Activated CD4-positive, alpha-beta T cell treated with anti-CD3 and anti-CD28 coated beads for 24 hours (primary cell): ENCODE results near the gene SFXN5.
"Not testable (repeated sequence)": the region's sequence is repeated elsewhere in the genome, so short reads cannot be mapped to it uniquely, and the experiment has no call there.

ENCODE experiments used
- DNase-seq, 2 donors: peaks; one replicate each; pipeline ENCODE4 v3.0.0-alpha.2; 2020; ENCODE audit warnings: low read depth in 2 of 2

SFXN5 gene

DNA sequence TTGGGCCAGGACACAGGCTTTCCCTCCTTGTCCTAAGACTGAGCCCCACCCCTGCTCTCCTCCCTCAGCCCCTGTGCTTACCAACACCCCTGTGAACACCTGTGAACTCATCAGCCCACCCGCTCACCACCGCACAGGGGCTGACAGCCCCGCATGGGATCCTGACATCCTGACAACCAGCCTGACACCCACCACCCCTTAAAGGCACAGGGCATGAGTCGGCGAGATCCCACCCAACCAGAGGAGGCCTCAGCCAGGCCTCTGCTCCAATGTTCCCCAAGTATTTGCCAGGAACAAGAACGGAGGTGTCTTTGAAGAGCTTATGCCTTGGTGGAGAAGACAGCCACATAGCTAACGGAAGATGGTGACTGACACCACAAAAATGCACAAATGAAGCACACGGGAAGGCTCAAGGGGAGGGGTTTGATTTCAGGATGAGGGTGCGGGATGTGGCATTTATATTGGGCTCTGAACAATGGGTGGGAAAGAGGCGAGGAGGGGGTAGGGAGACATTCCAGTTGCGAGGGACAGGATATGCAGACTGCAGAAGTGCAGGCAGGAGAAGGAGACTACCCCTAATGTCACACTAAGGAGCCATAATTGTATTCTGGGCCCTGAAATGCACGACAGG is 30.2 kb upstream of the SFXN5 start:
- no peak for DNase-seq

DNA sequence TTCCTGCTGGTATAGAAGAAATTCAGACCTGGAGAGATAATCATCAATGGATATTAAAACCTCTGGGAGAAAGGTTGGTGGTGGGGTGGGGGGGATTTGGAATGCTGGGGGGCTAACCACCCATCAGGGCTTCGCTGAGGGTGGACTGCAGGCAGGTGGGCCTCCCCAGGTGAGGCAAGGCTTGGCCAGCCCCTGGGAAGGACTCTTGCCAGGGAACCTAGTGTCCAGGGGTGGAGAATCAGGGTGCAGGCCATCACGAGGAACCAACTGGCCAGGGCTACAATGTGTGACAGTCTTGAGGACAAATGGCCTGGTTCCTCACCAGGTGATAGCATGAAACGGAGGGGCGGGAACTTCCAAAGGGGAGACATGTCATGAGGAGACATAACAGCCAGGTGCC is 29.4 kb upstream of the SFXN5 start:
- DNase-seq: no peak

DNA sequence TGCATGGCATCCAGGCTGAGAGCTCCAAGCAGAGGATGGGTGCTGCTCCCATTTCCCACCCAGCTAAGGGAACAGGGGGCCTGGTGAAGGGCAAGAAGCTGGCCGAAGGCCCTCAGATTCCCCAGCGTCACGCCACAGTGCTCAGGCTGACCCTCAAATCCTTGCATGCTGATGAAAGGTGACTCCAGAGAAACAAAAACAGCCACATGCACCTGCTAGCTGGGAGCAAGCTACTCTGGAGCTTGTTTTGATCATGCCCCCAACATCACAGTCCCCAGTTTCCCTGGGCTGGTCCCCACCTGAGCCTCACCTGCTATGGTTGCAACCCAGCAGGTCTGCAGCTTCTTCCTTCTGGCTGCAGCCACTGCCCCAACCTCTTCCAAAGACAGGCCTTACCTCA is 28.0 kb upstream of the SFXN5 start:
- DNase-seq: no peak

DNA sequence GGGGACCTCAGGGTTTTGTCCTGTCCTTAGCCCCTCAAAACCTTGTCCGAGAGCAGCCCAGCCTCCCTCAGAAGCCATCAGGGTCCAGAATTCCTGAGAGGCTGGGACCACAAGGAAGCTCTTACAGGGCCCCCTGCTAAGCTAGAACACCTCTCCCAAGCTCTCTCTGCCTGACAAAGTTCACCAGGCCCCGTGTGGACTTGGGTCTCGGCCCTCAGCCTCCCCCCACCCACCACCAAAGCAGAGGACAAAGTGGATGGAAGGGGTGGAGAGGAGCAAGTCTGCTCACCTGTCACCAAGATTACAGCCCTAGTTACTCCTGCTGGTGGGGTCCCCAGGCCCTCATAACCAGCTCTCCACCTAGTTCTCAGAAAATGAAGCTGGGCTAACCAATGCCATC is 24.4 kb upstream of the SFXN5 start:
- no peak for DNase-seq

DNA sequence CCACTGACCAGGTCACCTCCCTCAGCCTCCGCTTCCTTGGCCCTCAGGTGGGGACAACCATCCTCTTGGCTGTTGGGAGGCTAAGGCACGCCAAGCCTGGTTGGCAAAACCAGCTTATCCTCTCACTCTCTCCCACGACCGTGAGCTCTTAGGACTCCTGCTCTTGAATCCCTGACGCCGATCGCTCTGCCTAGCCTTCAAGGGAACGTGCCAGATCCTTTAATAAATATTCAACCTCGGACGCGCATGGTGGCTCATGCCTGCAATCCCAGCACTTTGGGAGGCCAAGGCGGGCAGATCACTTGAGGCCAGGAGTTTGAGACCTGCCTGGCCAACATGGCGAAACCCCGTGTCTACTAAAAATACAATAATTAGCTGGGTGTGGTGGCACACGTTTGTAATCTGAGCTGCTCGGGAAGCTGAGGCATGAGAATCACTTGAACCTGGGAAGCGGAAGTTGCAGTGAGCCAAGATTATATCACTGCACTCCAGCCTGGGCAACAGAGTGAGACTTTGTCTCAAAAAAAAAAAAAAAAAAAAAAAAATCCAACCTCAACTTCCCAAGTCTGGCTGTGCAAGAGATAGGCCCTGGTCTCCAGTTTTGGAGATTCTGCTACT is 22.2 kb upstream of the SFXN5 start:
- DNase-seq: not testable (repeated sequence)

DNA sequence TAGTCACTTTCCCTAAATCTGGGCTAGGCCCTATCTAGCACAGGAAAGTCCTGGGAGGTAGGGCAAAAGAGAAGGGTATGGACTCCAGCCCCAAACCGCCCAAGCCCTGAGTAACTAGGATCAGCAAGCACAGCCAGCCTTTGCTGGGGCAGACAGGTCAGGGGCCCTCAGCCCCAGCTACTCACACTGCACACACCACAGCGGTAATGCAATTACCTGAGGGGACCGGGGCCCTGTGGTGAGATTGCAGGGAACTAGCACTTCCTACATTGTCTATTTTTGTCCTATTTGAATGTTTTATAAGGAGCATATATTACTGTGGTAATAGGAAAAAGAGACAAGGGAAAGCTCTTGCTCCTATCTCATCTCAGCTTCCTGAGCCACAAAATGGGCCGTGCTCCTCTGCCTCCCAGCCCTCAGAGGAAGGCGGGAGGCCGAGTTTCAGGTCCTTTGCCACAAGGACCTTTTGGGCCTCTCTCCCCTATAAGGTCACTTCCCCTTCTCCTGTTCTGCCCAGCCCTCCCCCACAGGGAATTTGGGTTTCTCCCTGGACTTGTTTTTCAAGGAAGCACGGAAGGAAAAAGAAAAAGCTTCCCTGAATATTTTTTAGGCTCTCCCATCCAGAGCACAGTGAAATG is 20.8 kb upstream of the SFXN5 start:
- no peak for DNase-seq

DNA sequence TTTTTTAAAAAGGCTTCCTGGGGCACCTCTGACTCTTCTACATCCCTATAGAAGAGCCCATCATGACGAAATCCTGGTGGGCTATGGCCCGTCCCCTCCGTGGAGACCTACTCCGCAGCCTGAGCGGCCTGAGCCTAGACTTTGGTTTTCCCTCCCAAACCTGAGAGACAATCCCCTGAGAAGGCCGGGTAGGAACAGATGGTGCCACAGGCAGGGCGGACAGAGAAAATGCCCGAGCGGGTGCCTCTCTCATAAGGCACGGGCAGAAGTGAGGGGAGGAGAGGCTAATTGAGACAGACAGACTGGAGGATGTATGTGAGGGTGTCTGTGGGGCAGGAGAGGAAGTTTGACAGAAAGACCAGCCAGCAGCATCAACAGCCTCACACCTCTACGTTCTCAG is 20.2 kb upstream of the SFXN5 start:
- no peak for DNase-seq

DNA sequence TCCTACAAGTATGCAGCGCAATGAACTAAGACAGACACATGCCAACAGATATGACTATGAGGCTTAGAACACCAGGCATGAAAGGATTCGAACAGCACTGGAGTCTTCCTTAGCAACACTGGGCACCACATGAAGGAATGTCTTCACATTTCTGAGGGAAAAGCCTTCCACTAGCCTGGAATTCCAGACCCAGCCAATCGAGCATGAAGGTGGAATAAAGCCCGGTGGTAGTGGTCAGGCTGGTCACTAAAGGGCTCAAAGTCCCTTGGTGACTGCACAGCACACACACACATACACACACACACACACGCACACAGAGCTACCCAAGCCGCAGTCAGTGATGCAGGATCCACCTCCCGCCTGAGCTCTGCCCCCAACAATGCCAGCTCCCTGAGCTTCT is 19.7 kb upstream of the SFXN5 start:
- no peak for DNase-seq

DNA sequence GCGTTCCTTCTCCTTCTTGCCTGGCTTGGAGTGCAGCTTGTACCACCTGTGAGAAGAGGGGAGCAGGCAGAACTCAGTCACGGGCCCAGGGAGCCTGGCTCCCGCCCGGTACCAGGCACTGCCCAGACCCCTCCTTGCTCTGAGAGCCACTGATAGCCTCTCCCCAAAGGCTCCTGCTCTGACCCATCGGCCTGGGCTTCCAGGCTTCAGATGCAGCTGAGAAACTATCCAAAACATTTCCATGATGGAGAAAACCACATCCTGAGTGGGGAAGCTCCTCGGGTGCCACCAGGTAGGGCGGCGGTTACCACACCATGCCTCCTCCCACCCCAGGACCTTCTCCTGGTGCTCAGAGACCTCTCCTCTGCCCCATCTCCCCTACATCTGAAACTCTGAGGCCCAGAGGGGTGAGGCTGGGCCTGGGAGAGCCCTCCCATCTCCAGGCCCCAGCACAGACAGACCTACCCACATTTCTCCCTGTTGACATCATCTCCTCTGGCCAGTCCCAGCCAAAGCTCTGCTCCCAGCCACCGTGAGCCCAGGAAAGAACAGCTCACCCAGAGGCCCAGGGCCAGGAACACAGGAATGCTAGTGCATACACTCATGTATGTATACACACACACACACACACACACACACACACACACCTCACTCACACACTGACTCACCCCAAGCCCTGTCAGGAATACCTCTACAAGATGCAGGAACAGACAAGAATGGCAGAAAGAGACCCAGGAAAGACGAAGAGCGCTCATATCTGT is 17.9 kb upstream of the SFXN5 start:
- no peak for DNase-seq

DNA sequence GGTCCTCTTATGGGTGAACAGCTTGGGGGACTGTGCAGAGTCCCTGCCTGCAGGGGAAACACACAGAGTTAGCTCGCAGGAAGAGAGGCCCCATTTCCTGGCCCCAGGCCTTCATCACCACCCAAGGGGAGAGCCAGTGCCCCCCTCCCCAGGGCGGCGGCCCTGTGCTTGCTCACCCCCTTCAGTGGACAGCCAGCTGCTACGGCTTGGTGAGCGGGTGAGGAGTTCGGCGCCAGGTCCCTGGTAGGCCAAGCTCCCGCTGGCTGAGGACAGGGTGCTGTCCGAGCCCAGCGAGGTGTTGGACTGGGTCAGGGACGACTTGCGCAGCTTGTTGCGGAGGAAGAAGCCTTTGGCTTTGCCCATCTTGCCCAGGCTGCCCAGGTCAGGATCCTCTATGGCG is 17.2 kb upstream of the SFXN5 start:
- DNase-seq: no peak

DNA sequence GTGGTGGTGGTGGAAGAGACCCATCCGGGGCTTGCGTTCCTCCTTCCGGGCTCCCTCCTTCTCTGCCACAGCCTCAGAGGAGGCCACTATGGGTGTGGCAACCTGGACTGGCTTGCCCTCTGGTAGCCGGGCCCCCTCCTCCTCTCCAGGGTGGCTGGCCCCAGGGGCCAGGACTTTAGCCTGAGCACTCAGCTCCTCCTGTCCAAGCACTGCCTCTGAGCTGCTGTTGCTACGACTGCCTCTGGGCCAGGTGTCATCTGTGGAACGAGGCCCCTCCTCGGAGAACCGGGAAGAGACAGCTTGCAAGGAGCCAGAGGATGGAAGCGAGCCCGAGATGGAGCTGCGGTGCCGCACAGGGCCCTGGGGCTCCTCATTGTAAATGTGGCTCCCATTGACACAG is 16.7 kb upstream of the SFXN5 start:
- no peak for DNase-seq

DNA sequence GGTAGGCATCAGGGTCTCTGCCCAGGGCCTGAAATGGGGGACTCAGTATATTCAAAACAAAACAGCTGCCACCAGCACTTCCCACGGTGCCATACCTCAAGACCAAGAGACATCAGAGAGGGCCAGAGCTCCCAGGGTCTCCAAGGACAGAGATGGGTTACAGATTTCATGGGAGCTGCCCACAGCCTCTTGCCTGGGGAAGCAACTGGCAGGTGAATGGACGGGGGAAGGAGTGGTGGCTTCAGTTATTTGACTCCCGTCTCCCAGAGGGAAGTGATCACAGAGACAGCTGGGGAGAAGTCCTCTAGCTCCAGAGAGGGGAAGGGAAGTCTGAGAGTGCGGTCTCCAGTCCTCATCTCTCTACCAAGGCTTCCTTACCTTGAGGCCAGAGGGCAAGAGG is 15.8 kb upstream of the SFXN5 start:
- no peak for DNase-seq

DNA sequence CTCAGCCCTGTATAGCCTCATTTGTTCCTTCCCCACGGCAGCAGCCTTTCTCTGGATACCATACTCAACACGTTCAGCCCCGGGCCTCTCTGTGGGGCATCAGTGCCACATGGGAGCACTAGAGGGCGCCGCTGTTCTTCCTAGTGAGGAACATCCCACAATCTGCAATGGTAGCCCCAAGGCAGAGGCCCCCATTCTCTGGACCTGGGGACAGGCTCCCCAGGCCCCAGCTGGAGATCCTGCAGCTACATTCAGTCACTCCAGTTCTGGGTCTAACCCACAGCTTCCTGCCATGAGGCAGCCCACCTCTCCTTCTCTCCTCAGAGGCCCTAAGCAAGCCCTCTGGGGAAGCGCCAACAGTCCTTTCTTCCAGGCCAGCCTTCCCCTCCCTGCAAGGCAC is 14.2 kb upstream of the SFXN5 start:
- DNase-seq: peak; percentile 71 to 77

DNA sequence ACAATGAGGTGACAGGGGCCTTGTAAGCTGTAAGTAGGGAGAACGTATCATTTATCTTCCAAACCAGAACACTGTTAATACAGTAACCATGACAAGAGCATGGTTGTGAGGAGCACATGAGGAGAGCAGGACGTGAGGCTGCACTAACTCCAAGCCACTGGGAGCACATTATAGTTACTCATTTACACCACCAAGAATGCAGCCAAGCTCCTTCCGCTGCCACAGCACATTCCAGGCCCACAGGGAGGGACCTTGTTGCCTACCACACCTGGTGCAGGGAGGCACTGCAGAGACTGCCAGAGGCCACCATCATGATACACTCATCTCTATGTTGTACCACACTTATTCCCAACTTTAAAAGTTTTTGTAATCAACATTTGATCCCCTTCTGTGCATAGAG is 13.5 kb upstream of the SFXN5 start:
- no peak for DNase-seq

DNA sequence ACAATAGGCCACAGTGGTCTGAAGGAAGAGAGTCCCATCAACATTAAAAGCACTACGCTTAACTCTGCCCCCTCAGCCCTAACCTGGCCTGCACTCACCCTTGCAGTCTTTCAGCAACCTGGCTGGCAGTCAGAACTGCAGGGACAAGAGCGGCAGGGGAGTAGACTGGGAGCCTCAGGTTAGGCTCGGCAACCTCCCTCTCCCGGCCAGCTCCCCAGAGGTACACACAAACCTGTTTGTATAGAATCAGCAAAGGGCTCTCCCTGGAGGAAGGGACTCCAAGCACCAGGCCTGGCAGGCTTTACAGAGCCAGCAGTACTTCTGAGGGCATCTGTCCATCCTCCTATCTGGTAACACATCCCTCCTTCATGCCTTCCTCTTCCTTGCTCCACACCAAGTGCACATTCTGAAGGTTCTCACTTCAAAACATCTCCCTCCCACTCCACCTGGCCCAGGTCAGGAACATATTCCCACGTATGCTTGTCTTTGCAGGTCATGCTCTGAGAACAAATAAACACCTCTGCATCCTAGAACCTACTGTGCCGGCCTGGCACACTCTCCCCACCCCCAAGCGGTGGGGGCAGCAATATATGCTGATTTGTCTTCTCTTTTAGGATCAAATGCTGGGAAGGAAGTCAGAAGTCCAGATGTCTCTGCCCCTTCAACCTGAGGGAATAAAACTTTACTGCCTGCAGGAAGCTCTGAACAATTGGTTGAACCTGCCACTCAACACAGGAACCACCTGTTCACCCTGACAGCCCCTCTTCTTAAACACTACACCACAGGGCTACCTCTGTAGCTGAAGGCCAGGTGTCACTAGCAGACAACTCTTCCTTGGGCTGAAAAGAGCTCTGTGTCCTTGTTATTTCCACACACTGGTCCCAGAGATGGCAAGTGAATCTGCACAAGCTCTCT is 12.6 kb upstream of the SFXN5 start:
- no peak for DNase-seq

DNA sequence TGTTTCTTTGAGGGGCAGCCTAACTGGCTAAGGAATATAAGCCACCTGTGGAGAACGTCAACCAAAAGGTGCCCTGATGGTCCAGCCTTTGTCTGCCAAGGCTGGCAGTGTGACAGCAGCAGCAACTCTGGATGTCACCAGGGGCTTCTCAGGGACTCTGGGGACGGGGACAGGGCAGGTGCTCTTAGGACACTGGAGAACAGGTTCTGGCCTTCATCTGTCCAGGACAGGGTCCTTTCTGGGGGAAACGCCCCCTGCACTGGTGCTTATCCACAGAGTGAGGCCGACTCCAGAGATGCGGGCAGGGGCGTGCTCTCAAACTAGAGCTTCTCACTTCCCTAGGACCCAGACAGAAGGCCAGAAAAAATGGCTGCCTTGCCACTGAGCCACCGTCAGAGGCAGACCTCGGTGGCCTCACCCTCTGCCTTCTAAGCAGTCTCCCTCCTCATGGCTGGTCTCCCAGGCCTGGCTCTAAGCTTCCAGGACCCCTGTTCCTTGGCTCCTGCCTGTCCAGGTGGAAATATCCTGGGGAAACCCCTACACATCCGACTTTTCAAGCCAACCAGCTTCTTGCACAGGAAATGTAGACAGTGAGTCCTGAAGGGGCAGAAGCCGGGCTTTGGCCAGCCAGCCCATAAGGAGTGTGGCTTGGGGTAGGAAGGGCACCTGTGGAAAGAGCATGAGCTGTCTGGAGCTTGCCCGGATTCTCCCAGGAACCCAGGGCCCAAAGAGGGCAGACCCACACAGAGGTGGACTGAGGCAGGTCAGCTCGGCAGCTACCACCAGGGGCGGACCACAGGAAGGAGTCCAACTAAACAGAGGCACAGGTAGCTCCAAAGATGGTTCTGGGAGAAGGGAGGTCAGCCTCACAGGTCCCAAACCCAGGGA is 11.3 kb upstream of the SFXN5 start:
- no peak for DNase-seq

DNA sequence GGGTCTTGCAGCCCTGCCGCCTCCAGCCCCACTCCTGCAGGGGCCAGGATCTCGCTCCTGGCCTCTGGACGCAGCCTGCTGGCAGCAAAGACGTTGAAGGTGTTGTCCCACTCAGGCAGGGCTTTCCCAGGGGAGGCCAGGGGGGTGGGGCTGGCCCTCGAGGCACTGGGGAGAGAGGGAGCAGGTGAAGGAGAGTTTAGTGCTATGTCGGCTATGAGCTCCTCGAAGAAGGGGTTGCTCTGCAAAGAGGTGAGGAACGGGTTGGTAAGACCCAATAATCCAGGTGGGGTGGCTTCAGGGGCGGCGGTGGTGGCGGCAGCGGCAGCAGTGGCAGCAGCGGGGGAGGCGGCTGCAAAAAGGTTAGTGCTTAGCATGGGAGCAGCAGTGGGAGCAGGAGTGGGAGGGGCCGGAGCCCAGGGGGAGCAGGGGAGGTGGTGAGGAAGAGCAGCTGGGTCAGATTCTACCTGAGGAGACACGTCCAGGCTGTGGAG is 9.7 kb upstream of the SFXN5 start:
- DNase-seq: no peak

DNA sequence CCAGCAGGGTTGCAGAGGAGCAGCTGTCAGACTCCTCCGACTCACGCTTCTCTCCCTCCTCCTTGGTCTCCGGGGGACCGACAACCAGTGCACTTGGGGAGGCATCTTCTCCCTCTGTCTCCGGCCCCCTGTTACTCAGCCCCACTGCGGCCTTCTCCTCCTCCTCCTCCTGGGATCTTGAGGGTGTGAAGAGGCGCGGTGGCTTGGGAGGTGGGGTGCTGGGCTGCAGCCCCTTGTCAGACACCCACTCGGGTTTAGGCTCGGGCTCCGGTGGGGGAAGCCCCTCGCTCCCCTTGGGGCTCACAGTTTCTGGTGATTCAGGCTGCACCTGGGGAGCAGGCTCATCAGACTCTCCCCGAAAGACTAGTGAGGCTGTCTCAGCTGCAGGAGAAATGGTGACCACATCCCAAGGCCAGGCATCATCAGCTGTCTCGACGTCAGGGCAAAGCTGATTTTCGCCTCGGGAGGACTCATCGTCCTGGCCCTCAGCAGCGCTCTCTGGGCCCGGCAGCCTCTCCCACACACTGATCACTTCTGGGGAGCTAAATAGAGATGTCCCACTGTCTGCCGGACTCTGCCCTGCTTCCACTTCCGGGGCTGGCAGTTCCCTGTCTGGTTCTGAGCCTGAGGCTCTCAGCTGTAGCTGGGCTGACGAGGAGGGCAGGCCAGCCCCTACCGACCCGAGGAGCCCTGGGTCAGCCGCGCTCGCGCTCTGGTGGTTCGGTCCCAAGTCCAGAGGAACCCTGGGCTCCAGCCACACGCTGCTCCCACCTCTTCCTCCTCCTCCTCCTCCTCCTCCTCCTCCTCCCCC is 9.0 kb upstream of the SFXN5 start:
- no peak for DNase-seq

DNA sequence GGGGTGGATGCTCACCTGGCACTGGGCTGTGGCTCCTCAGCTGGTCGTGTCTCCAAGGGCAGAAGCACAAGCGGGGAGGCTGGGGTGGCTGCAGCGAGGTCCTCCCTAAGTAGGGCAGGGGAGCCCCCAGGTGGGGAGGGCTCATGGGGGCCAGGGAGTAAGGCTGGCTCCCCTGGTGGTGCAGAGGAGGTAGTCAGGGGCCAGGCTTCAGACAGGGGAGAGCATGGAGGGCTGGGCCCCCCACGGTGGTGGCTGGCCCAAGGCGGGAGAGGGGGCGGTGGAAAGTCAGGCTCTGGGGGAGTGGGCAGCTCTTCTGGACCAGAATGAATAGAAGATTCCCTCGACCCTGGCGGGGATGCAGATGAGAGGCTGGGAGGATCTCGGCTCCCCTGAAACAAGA is 8.1 kb upstream of the SFXN5 start:
- DNase-seq: no peak
